Keratinocyte (primary cell): Measurements from ENCODE around the gene SLC6A2. TPM values are rescaled to one million over a fixed set of nuclear protein-coding genes. Genes with fewer than 3 reads are reported as not detected.

Experiments used
- DNase-seq: peaks from one replicate; pipeline ENCODE4 v3.0.0-alpha.2; 2011; ENCODE audit warnings: low read depth, missing footprints, low spot score
- FAIRE-seq: peaks from 2 replicates; lab custom pipeline; 2011; peaks lifted over from hg19 to GRCh38; lab: Jason Lieb, UNC
- H2AFZ ChIP-seq: 2 replicates; pipeline ENCODE4 v1.6.0; 2012; ENCODE audit warnings: low read length, control low read depth, inconsistent platforms; ENCODE audit not compliant: control insufficient read depth
- H3K27ac ChIP-seq: 2 replicates; pipeline ENCODE4 v1.5.1; 2011; ENCODE audit warnings: low read length; ENCODE audit not compliant: control insufficient read depth, insufficient read depth
- H3K27me3 ChIP-seq: 3 replicates; pipeline ENCODE4 v1.6.0; 2011; ENCODE audit warnings: low read length; ENCODE audit not compliant: control insufficient read depth, insufficient read depth; ENCODE audit errors: extremely low read depth
- H3K36me3 ChIP-seq, 2 experiments: 2 replicates in 1 of 2; 3 replicates in 1 of 2; pipeline ENCODE4 v1.5.1; 2011; ENCODE audit warnings: low read length in 2 of 2, mild to moderate bottlenecking in 1 of 2; ENCODE audit not compliant: control insufficient read depth in 2 of 2, insufficient read depth in 2 of 2; ENCODE audit errors: extremely low read depth in 1 of 2
- H3K4me1 ChIP-seq: 3 replicates; pipeline ENCODE4 v1.5.1; 2011; ENCODE audit warnings: low read length; ENCODE audit not compliant: control insufficient read depth, insufficient read depth; ENCODE audit errors: extremely low read depth
- H3K4me2 ChIP-seq: 3 replicates; pipeline ENCODE4 v1.6.0; 2011; ENCODE audit warnings: low read depth, low read length; ENCODE audit not compliant: control insufficient read depth, insufficient read depth; ENCODE audit errors: extremely low read depth
- H3K4me3 ChIP-seq, 3 experiments: fragments of 200-600 bp in 1 of 3; sonication (generic) in 1 of 3; 2 replicates in 2 of 3; 3 replicates in 1 of 3; pipeline ENCODE4 v1.5.1; 2011 to 2016; ENCODE audit warnings: low read length in 3 of 3, mild to moderate bottlenecking in 3 of 3, control low read depth in 2 of 3, inconsistent platforms in 1 of 3, low read depth in 1 of 3, mixed read lengths in 1 of 3, mixed run types in 1 of 3, moderate library complexity in 1 of 3; ENCODE audit not compliant: control insufficient read depth in 2 of 3, insufficient read depth in 2 of 3; ENCODE audit errors: extremely low read depth in 1 of 3
- H3K79me2 ChIP-seq: 2 replicates; pipeline ENCODE4 v1.6.0; 2012; ENCODE audit warnings: low read length; ENCODE audit not compliant: control insufficient read depth, insufficient read depth
- H3K9ac ChIP-seq: 3 replicates; pipeline ENCODE4 v1.6.0; 2011; ENCODE audit warnings: low read length; ENCODE audit not compliant: control insufficient read depth, insufficient read depth; ENCODE audit errors: extremely low read depth
- H3K9me1 ChIP-seq: 3 replicates; pipeline ENCODE4 v1.6.0; 2011; ENCODE audit warnings: low read length; ENCODE audit not compliant: control insufficient read depth, insufficient read depth; ENCODE audit errors: extremely low read depth
- H3K9me3 ChIP-seq: 2 replicates; pipeline ENCODE4 v1.5.1; 2012; ENCODE audit warnings: low read depth, low read length; ENCODE audit not compliant: control insufficient read depth
- H4K20me1 ChIP-seq: 3 replicates; pipeline ENCODE4 v1.6.0; 2011; ENCODE audit warnings: low read length; ENCODE audit not compliant: control insufficient read depth, insufficient read depth; ENCODE audit errors: extremely low read depth
- EZH2 ChIP-seq: IDR thresholded peaks from one replicate; pipeline ENCODE4 v1.6.1; 2012; ENCODE audit warnings: inconsistent platforms, mild to moderate bottlenecking, low read length, moderate library complexity
- dilution Hi-C: fragments of 300-500 bp; cut with MboI; formaldehyde crosslinking; loops from one replicate; pipeline ENCODE4 v1.7.0; 2020; ENCODE audit warnings: low sequenced_read_pairs; ENCODE audit not compliant: extremely low pct_ligation_motif_present
- polyA plus RNA-seq, 5 experiments: library from polyadenylated mRNA; depleted of rRNA in 3 of 5; stranded (reverse) in 3 of 5; stranded (forward) in 1 of 5; unstranded in 1 of 5; fragments of >200 nt; gene quantifications; 1 replicate in 1 of 5; 2 replicates in 3 of 5; 3 replicates in 1 of 5; pipeline versions ENCODE4 v1.2.1 to v1.2.3, GENCODE V29; 2011 to 2012; ENCODE audit warnings: missing spikeins in 2 of 5, low read depth in 1 of 5, low replicate concordance in 1 of 5
- TF ChIP-seq, protein P1 (sequence below), 3 experiments: IDR thresholded peaks in 1 of 3; conservative IDR thresholded peaks in 1 of 3; optimal IDR thresholded peaks in 1 of 3; 2 replicates in 2 of 3; 3 replicates in 1 of 3; pipeline versions ENCODE3 to v1.5.1; 2011; ENCODE audit warnings: low read length in 3 of 3, mild to moderate bottlenecking in 3 of 3, moderate library complexity in 2 of 3, control low read depth in 1 of 3, inconsistent platforms in 1 of 3; ENCODE audit not compliant: insufficient read depth in 2 of 3; ENCODE audit errors: extremely low read depth in 1 of 3

Gene SLC6A2
- polyA plus RNA-seq, 1 donor (not counting 4 experiments of a cell fraction or from before 2014, with no cell fraction given) = 0.20 TPM

- TF ChIP-seq, protein P1, sequence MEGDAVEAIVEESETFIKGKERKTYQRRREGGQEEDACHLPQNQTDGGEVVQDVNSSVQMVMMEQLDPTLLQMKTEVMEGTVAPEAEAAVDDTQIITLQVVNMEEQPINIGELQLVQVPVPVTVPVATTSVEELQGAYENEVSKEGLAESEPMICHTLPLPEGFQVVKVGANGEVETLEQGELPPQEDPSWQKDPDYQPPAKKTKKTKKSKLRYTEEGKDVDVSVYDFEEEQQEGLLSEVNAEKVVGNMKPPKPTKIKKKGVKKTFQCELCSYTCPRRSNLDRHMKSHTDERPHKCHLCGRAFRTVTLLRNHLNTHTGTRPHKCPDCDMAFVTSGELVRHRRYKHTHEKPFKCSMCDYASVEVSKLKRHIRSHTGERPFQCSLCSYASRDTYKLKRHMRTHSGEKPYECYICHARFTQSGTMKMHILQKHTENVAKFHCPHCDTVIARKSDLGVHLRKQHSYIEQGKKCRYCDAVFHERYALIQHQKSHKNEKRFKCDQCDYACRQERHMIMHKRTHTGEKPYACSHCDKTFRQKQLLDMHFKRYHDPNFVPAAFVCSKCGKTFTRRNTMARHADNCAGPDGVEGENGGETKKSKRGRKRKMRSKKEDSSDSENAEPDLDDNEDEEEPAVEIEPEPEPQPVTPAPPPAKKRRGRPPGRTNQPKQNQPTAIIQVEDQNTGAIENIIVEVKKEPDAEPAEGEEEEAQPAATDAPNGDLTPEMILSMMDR (optimal IDR thresholded peaks at IDR 0.05 in 1 of 3, IDR thresholded peaks at IDR 0.05 in 1 of 3, conservative IDR thresholded peaks at IDR 0.05 in 1 of 3; ENCODE audit: extremely low read depth in 1 of 3, insufficient read depth in 2 of 3, low read length in 3 of 3) = no peak
- no peak for TF ChIP-seq EZH2
- Histone ChIP-seq H3K4me1 (no peaks in the 10 kb centered on the region), H3K79me2 (no peaks in the 10 kb centered on the region), H3K4me3 (no peak overlapping the region), H3K9me3 (no peaks in the 10 kb centered on the region), H3K36me3 (no peaks in the 10 kb centered on the region), H3K9ac (no peak overlapping the region), H4K20me1 (no peaks in the 10 kb centered on the region), H2AFZ (no peak overlapping the region), H3K4me2 (no peak overlapping the region), H3K27ac (no peak overlapping the region), H3K27me3 (peaks cover 9% of the 10 kb centered on the region), H3K9me1 (no peaks in the 10 kb centered on the region)
- DNase-seq (no peak), FAIRE-seq (no peak)
- dilution Hi-C loops = no loop called here
Measured at GRCh38 chr16:55634193-55634592, 21.6 kb upstream of the SLC6A2 start.

DNA sequence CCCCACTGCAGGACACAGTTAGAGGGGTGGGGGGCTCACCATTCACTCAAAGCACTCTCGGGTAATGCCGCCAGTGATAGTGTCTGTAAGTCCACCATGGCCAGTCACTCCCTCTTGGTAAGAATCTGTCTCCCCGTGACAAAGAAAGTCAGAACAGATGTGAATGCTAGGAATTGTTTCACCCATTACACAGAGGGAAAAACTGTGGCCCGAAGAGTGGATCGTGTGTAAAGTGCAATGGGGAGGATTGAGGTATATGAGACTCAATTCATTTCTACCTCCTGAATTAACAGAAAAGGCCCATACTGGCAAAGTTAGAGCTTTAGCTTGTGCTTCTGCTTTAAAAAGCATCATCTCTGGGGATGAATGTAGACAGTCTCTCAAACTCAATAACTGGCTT is 17.5 kb upstream of the SLC6A2 start:
- Histone ChIP-seq H3K4me2 (no peak overlapping the region), H3K27me3 (peaks cover 6% of the 10 kb centered on the region), H3K4me3 (no peak overlapping the region), H3K27ac (no peak overlapping the region), H3K9me3 (no peaks in the 10 kb centered on the region), H3K79me2 (no peaks in the 10 kb centered on the region), H3K9me1 (no peaks in the 10 kb centered on the region), H3K9ac (no peak overlapping the region), H3K4me1 (no peaks in the 10 kb centered on the region), H2AFZ (no peak overlapping the region), H4K20me1 (no peaks in the 10 kb centered on the region), H3K36me3 (no peaks in the 10 kb centered on the region)
- no peak for TF ChIP-seq EZH2
- TF ChIP-seq, protein P1 (optimal IDR thresholded peaks at IDR 0.05 in 1 of 3, IDR thresholded peaks at IDR 0.05 in 1 of 3, conservative IDR thresholded peaks at IDR 0.05 in 1 of 3; ENCODE audit: extremely low read depth in 1 of 3, insufficient read depth in 2 of 3, low read length in 3 of 3) = no peak
- no peak for FAIRE-seq
- DNase-seq = no peak
- dilution Hi-C loops = no loop called here
